HL-60 (cell line): Measurements from ENCODE around the gene TBC1D4.

Experiments used
- CTCF ChIP-seq: IDR thresholded peaks from one replicate; pipeline ENCODE4 v1.5.1; 2011; ENCODE audit warnings: low read length, control low read depth, inconsistent platforms; ENCODE audit not compliant: insufficient read depth
- GABPA ChIP-seq: IDR thresholded peaks from 2 replicates; pipeline ENCODE4 v1.6.1; 2012; ENCODE audit warnings: low read depth
- POLR2AphosphoS5 ChIP-seq: IDR thresholded peaks from 2 replicates; pipeline ENCODE4 v1.6.1; 2012; ENCODE audit warnings: low read depth
- SPI1 ChIP-seq: IDR thresholded peaks from 2 replicates; pipeline ENCODE4 v1.6.1; 2012; ENCODE audit warnings: low read depth, mild to moderate bottlenecking, borderline replicate concordance
- TF ChIP-seq, protein P1 (sequence below): IDR thresholded peaks from 2 replicates; pipeline ENCODE4 v1.6.1; 2012; ENCODE audit warnings: low read depth; ENCODE audit not compliant: insufficient replicate concordance

DNA sequence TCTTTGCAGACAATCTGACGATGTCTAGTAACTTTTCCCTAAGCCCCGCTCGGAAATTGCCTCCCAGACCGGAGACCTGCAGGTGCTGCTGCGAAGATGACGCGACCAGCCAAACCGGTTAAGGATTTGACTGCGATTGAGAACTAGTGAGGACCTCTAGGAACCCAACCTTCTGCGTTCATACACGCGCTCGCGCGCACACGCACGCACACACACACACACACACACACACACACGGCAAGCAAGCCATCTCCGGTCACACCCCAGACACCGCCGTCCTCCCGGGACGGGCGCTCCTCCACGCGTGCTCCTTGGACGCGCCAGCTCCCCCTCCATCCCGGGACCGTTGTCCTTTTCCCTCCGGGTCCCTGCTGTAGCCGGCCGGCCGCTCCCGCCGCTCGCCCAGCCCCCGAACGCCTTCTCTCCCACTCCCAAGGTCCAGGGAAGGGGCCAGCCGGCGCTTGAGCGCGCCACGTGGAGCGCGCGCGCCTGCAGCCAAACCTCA, 1.2 kb downstream of the TBC1D4 start:
- TF ChIP-seq CTCF = no peak
- TF ChIP-seq POLR2AphosphoS5 = peak; percentile 37; the same call in 1 of the 2 replicates
- TF ChIP-seq, protein P1, sequence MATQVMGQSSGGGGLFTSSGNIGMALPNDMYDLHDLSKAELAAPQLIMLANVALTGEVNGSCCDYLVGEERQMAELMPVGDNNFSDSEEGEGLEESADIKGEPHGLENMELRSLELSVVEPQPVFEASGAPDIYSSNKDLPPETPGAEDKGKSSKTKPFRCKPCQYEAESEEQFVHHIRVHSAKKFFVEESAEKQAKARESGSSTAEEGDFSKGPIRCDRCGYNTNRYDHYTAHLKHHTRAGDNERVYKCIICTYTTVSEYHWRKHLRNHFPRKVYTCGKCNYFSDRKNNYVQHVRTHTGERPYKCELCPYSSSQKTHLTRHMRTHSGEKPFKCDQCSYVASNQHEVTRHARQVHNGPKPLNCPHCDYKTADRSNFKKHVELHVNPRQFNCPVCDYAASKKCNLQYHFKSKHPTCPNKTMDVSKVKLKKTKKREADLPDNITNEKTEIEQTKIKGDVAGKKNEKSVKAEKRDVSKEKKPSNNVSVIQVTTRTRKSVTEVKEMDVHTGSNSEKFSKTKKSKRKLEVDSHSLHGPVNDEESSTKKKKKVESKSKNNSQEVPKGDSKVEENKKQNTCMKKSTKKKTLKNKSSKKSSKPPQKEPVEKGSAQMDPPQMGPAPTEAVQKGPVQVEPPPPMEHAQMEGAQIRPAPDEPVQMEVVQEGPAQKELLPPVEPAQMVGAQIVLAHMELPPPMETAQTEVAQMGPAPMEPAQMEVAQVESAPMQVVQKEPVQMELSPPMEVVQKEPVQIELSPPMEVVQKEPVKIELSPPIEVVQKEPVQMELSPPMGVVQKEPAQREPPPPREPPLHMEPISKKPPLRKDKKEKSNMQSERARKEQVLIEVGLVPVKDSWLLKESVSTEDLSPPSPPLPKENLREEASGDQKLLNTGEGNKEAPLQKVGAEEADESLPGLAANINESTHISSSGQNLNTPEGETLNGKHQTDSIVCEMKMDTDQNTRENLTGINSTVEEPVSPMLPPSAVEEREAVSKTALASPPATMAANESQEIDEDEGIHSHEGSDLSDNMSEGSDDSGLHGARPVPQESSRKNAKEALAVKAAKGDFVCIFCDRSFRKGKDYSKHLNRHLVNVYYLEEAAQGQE = no peak
- TF ChIP-seq SPI1 = no peak
- no peak for TF ChIP-seq GABPA
